Stomach (tissue), 4 donors: ENCODE data around the gene TPPP.
"Not testable (repeated sequence)": the region's sequence is repeated elsewhere in the genome, so short reads cannot be mapped to it uniquely, and the experiment has no call there.

Experiments used
- EP300 ChIP-seq: sonication (generic); formaldehyde crosslinking; IDR thresholded peaks from one replicate; pipeline ENCODE4 v1.6.1; 2017; ENCODE audit warnings: antibody characterized with exemption
- POLR2A ChIP-seq, 4 donors: fragments of 450-650 bp; IDR thresholded peaks; one replicate each; pipeline ENCODE4 v1.6.1; 2016; ENCODE audit warnings: antibody characterized with exemption in 4 of 4, control low read depth in 2 of 4, mild to moderate bottlenecking in 1 of 4, moderate library complexity in 1 of 4
- POLR2AphosphoS5 ChIP-seq, 3 donors: sonication (generic); formaldehyde crosslinking; IDR thresholded peaks; one replicate each; pipeline ENCODE4 v1.6.1; 2016; ENCODE audit warnings: antibody characterized with exemption in 3 of 3
- TF ChIP-seq, protein P1 (sequence below), 7 experiments: fragments of 450-650 bp in 4 of 7; fragments of 200-600 bp in 3 of 7; sonication (generic) in 3 of 7; IDR thresholded peaks; one replicate each; pipeline ENCODE4 v1.5.1; 2016 to 2019; ENCODE audit warnings: antibody characterized with exemption in 7 of 7, control low read depth in 2 of 7, mild to moderate bottlenecking in 1 of 7

DNA sequence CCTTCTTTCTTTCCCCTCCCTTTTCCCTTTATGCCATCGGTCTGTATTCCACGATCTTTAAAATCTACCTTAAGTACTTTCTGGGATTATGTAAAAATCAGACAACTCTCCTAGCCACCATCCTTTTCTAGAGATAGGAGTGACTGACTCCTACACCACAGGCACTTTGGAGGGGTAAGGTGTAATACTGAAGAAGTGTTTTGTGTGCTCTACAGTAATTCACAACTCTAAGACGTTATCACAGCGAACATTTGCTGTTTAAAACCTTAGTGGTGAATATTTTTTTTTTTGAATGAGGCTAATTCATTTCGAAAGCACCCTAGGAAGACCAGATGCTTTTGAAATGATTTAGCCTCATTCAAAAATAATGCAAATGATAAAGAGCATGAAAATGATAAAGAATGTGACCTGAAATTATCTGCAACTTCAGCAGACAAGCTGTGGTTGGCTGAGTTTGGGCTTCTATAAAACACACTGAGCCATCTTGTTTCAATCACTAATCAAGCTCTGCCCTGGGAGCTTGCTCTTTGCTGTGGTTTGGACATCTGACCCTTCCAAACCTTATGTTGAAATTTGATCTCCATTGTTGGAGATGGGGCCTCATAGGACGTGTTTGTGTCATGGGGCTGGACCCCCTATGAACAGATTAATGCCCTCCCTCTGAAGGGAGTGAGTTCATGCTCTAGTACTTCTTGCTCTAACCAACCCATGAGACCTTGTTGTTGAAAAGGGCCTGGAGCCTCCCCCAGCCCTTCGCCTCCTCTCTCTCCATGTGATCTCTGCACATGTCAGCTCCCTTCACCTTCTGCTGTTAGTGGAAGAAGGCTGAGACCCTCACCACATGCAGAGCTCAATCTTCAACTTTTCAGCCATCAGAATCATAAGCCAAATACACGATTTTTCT lies 21.3 kb upstream of the TPPP start:
- TF ChIP-seq EP300; POLR2A (IDR thresholded peaks at IDR 0.05); POLR2AphosphoS5 (IDR thresholded peaks at IDR 0.05): not testable (repeated sequence)
- TF ChIP-seq, protein P1, sequence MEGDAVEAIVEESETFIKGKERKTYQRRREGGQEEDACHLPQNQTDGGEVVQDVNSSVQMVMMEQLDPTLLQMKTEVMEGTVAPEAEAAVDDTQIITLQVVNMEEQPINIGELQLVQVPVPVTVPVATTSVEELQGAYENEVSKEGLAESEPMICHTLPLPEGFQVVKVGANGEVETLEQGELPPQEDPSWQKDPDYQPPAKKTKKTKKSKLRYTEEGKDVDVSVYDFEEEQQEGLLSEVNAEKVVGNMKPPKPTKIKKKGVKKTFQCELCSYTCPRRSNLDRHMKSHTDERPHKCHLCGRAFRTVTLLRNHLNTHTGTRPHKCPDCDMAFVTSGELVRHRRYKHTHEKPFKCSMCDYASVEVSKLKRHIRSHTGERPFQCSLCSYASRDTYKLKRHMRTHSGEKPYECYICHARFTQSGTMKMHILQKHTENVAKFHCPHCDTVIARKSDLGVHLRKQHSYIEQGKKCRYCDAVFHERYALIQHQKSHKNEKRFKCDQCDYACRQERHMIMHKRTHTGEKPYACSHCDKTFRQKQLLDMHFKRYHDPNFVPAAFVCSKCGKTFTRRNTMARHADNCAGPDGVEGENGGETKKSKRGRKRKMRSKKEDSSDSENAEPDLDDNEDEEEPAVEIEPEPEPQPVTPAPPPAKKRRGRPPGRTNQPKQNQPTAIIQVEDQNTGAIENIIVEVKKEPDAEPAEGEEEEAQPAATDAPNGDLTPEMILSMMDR (IDR thresholded peaks at IDR 0.05): not testable (repeated sequence)
